Activated T-cell treated with anti-CD3 and anti-CD28 coated beads for 48 hours (primary cell): Measurements from ENCODE around the gene KRTAP20-4.

Experiments
- DNase-seq: peaks from one replicate; pipeline ENCODE4 v3.0.0-alpha.2; 2020; ENCODE audit warnings: low read depth

Gene KRTAP20-4

GRCh38 chr21:30652891-30653290, 32.5 kb downstream of the KRTAP20-4 start:
- no peak for DNase-seq

- DNase-seq: no peak
Measured at GRCh38 chr21:30668776-30669175, 48.3 kb downstream of the KRTAP20-4 start.
